ENCODE data around the gene NAV2. TPM values are rescaled to one million over a fixed set of nuclear protein-coding genes. Genes with fewer than 3 reads are reported as not detected.

The NAV2 gene
- total RNA-seq, 1 experiment from 2014 or later, result 22.7 TPM

GRCh38 chr11:19675397-19675796 is 37.2 kb upstream of the NAV2 start:
- ATAC-seq (no peak), DNase-seq (ENCODE audit: low read depth, low spot score) (no peak)
- ChIA-PET POLR2A (no interaction called here), CTCF (interaction anchor here (0.7 kb wide), 1 partner anchor 28 kb away, joined by 3 read pairs; no protein-coding TSS in a partner anchor)
- peaks cover 8% of the 10 kb centered on the region for H3K4me1 ChIP-seq (ENCODE audit: control insufficient read depth, insufficient read depth, low read length)
- no peak overlapping the region for H3K4me3 ChIP-seq (ENCODE audit: low read depth in 2 of 2, low read length in 2 of 2)
- H3K27ac ChIP-seq (ENCODE audit: low read length), result no peak overlapping the region
- H3K36me3 ChIP-seq (ENCODE audit: control insufficient read depth, insufficient read depth, low read length), result no peaks in the 10 kb centered on the region
- no peak for TF ChIP-seq TCF7L2 (IDR thresholded peaks at IDR 0.05; ENCODE audit: low read depth, low read length)
- no peak for TF ChIP-seq CTCF (IDR thresholded peaks at IDR 0.05)
- H3K9me3 ChIP-seq (ENCODE audit: control insufficient read depth, insufficient read depth, low read depth, low read length), result no peaks in the 10 kb centered on the region
- intact Hi-C loops (cut with micrococcal nuclease; ENCODE audit: unreplicated experiment) (no loop called here), in situ Hi-C loops (cut with HindIII; ENCODE audit: low pct_unique_long_range_greater_than_20kb, low sequenced_read_pairs) (no loop called here)
- no TSS peak for BruUV-seq (replicated peaks)
- H3K27me3 ChIP-seq (ENCODE audit: control insufficient read depth, insufficient read depth, low read length), result no peaks in the 10 kb centered on the region

- DNase-seq (ENCODE audit: low read depth, low spot score), result no peak
- Histone ChIP-seq H3K4me1 (ENCODE audit: control insufficient read depth, insufficient read depth, low read length) (peaks cover 20% of the 10 kb centered on the region), H3K36me3 (ENCODE audit: control insufficient read depth, insufficient read depth, low read length) (no peaks in the 10 kb centered on the region), H3K4me3 (ENCODE audit: low read depth in 2 of 2, low read length in 2 of 2) (no peak overlapping the region), H3K27me3 (ENCODE audit: control insufficient read depth, insufficient read depth, low read length) (no peaks in the 10 kb centered on the region), H3K27ac (ENCODE audit: low read length) (no peak overlapping the region), H3K9me3 (ENCODE audit: control insufficient read depth, insufficient read depth, low read depth, low read length) (no peaks in the 10 kb centered on the region)
- BruUV-seq (replicated peaks), result no TSS peak
- TF ChIP-seq TCF7L2 (IDR thresholded peaks at IDR 0.05; ENCODE audit: low read depth, low read length) (no peak), CTCF (IDR thresholded peaks at IDR 0.05) (no peak), REST (IDR thresholded peaks at IDR 0.05; ENCODE audit: insufficient read depth in 1 of 2, low read depth in 2 of 2, low read length in 1 of 2) (no peak), POLR2AphosphoS5 (IDR thresholded peaks at IDR 0.05; ENCODE audit: low read depth, low read length) (no peak), SIN3A (IDR thresholded peaks at IDR 0.05; ENCODE audit: borderline replicate concordance, insufficient read depth, low read depth, low read length) (no peak)
- ChIA-PET CTCF (no interaction called here), POLR2A (no interaction called here)
- intact Hi-C loops (cut with micrococcal nuclease; ENCODE audit: unreplicated experiment), result no loop called here
- in situ Hi-C loops (cut with HindIII; ENCODE audit: low pct_unique_long_range_greater_than_20kb, low sequenced_read_pairs), result no loop called here
- no peak for ATAC-seq
These were observed 35.9 kb upstream of the NAV2 start for GRCh38 chr11:19676475-19677380.
